ENCODE data around the gene SLC10A1. TPM values are rescaled to one million over a fixed set of nuclear protein-coding genes. Genes with fewer than 3 reads are reported as not detected.
"Not testable (repeated sequence)": the region's sequence is repeated elsewhere in the genome, so short reads cannot be mapped to it uniquely, and the experiment has no call there.

The SLC10A1 gene
- polyA plus RNA-seq, 1 donor (not counting 4 experiments of a cell fraction or from before 2014, with no cell fraction given) = not detected

GRCh38 chr14:69815556-69815955, 18.5 kb upstream of the SLC10A1 start:
- no peak overlapping the region for H3K4me3 ChIP-seq (ENCODE audit: control insufficient read depth in 2 of 3, extremely low read depth in 1 of 3, insufficient read depth in 2 of 3, low read depth in 1 of 3, low read length in 3 of 3)
- H3K4me1 ChIP-seq (ENCODE audit: control insufficient read depth, extremely low read depth, insufficient read depth, low read length) = no peaks in the 10 kb centered on the region
- H3K27me3 ChIP-seq (ENCODE audit: control insufficient read depth, extremely low read depth, insufficient read depth, low read length) = peaks cover 4% of the 10 kb centered on the region
- TF ChIP-seq EZH2 (IDR thresholded peaks at IDR 0.05; ENCODE audit: low read length) (no peak), CTCF (optimal IDR thresholded peaks at IDR 0.05 in 1 of 3, IDR thresholded peaks at IDR 0.05 in 1 of 3, conservative IDR thresholded peaks at IDR 0.05 in 1 of 3; ENCODE audit: extremely low read depth in 1 of 3, insufficient read depth in 2 of 3, low read length in 3 of 3) (no peak)
- no peaks in the 10 kb centered on the region for H3K9me3 ChIP-seq (ENCODE audit: control insufficient read depth, low read depth, low read length)
- H3K36me3 ChIP-seq (ENCODE audit: control insufficient read depth in 2 of 2, extremely low read depth in 1 of 2, insufficient read depth in 2 of 2, low read length in 2 of 2) = no peaks in the 10 kb centered on the region
- H3K4me2 ChIP-seq (ENCODE audit: control insufficient read depth, extremely low read depth, insufficient read depth, low read depth, low read length) = no peak overlapping the region
- FAIRE-seq = no peak
- H3K9ac ChIP-seq (ENCODE audit: control insufficient read depth, extremely low read depth, insufficient read depth, low read length) = no peak overlapping the region
- no peak for DNase-seq (ENCODE audit: low read depth, low spot score)
- H3K9me1 ChIP-seq (ENCODE audit: control insufficient read depth, extremely low read depth, insufficient read depth, low read length) = no peaks in the 10 kb centered on the region
- H3K79me2 ChIP-seq (ENCODE audit: control insufficient read depth, insufficient read depth, low read length) = no peaks in the 10 kb centered on the region
- no peak overlapping the region for H3K27ac ChIP-seq (ENCODE audit: control insufficient read depth, insufficient read depth, low read length)
- dilution Hi-C loops (cut with MboI; ENCODE audit: extremely low pct_ligation_motif_present, low sequenced_read_pairs) = no loop called here
- H4K20me1 ChIP-seq (ENCODE audit: control insufficient read depth, extremely low read depth, insufficient read depth, low read length) = no peaks in the 10 kb centered on the region
- no peak overlapping the region for H2AFZ ChIP-seq (ENCODE audit: control insufficient read depth, low read length)

GRCh38 chr14:69814397-69814796, 17.4 kb upstream of the SLC10A1 start:
- Histone ChIP-seq H3K4me2 (ENCODE audit: control insufficient read depth, extremely low read depth, insufficient read depth, low read depth, low read length) (no peak overlapping the region), H3K27ac (ENCODE audit: control insufficient read depth, insufficient read depth, low read length) (no peak overlapping the region), H4K20me1 (ENCODE audit: control insufficient read depth, extremely low read depth, insufficient read depth, low read length) (no peaks in the 10 kb centered on the region), H3K4me1 (ENCODE audit: control insufficient read depth, extremely low read depth, insufficient read depth, low read length) (no peaks in the 10 kb centered on the region), H3K9me3 (ENCODE audit: control insufficient read depth, low read depth, low read length) (no peaks in the 10 kb centered on the region), H3K9ac (ENCODE audit: control insufficient read depth, extremely low read depth, insufficient read depth, low read length) (no peak overlapping the region), H3K36me3 (ENCODE audit: control insufficient read depth in 2 of 2, extremely low read depth in 1 of 2, insufficient read depth in 2 of 2, low read length in 2 of 2) (no peaks in the 10 kb centered on the region), H3K79me2 (ENCODE audit: control insufficient read depth, insufficient read depth, low read length) (no peaks in the 10 kb centered on the region), H3K27me3 (ENCODE audit: control insufficient read depth, extremely low read depth, insufficient read depth, low read length) (peaks cover 4% of the 10 kb centered on the region), H3K4me3 (ENCODE audit: control insufficient read depth in 2 of 3, extremely low read depth in 1 of 3, insufficient read depth in 2 of 3, low read depth in 1 of 3, low read length in 3 of 3) (no peak overlapping the region), H3K9me1 (ENCODE audit: control insufficient read depth, extremely low read depth, insufficient read depth, low read length) (no peaks in the 10 kb centered on the region), H2AFZ (ENCODE audit: control insufficient read depth, low read length) (no peak overlapping the region)
- dilution Hi-C loops (cut with MboI; ENCODE audit: extremely low pct_ligation_motif_present, low sequenced_read_pairs) = no loop called here
- TF ChIP-seq EZH2 (IDR thresholded peaks at IDR 0.05; ENCODE audit: low read length) (no peak), CTCF (optimal IDR thresholded peaks at IDR 0.05 in 1 of 3, IDR thresholded peaks at IDR 0.05 in 1 of 3, conservative IDR thresholded peaks at IDR 0.05 in 1 of 3; ENCODE audit: extremely low read depth in 1 of 3, insufficient read depth in 2 of 3, low read length in 3 of 3) (no peak)
- DNase-seq (ENCODE audit: low read depth, low spot score) (no peak), FAIRE-seq (no peak)

- H3K4me3 ChIP-seq (ENCODE audit: control insufficient read depth in 2 of 3, extremely low read depth in 1 of 3, insufficient read depth in 2 of 3, low read depth in 1 of 3, low read length in 3 of 3); H3K4me1 ChIP-seq (ENCODE audit: control insufficient read depth, extremely low read depth, insufficient read depth, low read length); H2AFZ ChIP-seq (ENCODE audit: control insufficient read depth, low read length); H3K79me2 ChIP-seq (ENCODE audit: control insufficient read depth, insufficient read depth, low read length); FAIRE-seq; H3K9ac ChIP-seq (ENCODE audit: control insufficient read depth, extremely low read depth, insufficient read depth, low read length); H4K20me1 ChIP-seq (ENCODE audit: control insufficient read depth, extremely low read depth, insufficient read depth, low read length); H3K36me3 ChIP-seq (ENCODE audit: control insufficient read depth in 2 of 2, extremely low read depth in 1 of 2, insufficient read depth in 2 of 2, low read length in 2 of 2); H3K9me1 ChIP-seq (ENCODE audit: control insufficient read depth, extremely low read depth, insufficient read depth, low read length); DNase-seq (ENCODE audit: low read depth, low spot score); dilution Hi-C loops (cut with MboI; ENCODE audit: extremely low pct_ligation_motif_present, low sequenced_read_pairs); H3K27me3 ChIP-seq (ENCODE audit: control insufficient read depth, extremely low read depth, insufficient read depth, low read length); H3K27ac ChIP-seq (ENCODE audit: control insufficient read depth, insufficient read depth, low read length); H3K9me3 ChIP-seq (ENCODE audit: control insufficient read depth, low read depth, low read length); H3K4me2 ChIP-seq (ENCODE audit: control insufficient read depth, extremely low read depth, insufficient read depth, low read depth, low read length): not testable (repeated sequence)
These were observed 16.3 kb upstream of the SLC10A1 start for GRCh38 chr14:69813346-69813745.

Data from keratinocyte (primary cell).